ENCODE data around the gene RGCC. TPM values are rescaled to one million over a fixed set of nuclear protein-coding genes. Genes with fewer than 3 reads are reported as not detected.

RGCC gene
- total RNA-seq, 1 donor from 2014 or later: 0.77 TPM

DNA sequence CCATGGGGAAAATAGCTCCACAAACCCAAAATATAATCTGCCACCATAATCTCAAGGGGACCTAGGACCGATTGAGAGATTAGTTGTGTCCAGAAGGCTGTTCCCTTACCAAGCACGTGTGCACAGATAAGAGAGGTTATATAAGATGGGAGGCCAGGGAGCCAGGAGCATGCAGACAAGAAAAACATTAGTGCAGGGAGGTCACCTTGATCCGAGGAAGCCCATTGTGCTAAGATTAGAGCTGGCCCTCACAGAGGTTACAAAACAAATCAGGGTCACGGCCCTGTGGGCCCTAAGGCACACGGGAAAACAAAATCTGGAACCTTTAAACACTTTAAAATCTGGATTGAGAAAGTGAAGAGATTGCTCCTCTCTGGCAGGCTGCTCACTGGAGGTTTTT lies 37.7 kb downstream of the RGCC start:
- no peak for DNase-seq (ENCODE audit: low spot score)
- peaks cover 10% of the 10 kb centered on the region for H3K4me1 Mint-ChIP-seq (ENCODE audit: unreplicated experiment)
- no peaks in the 10 kb centered on the region for H3K36me3 Mint-ChIP-seq (ENCODE audit: low read depth, unreplicated experiment)
- no peak overlapping the region for H3K4me3 Mint-ChIP-seq (ENCODE audit: unreplicated experiment)
- TF ChIP-seq, protein P1, sequence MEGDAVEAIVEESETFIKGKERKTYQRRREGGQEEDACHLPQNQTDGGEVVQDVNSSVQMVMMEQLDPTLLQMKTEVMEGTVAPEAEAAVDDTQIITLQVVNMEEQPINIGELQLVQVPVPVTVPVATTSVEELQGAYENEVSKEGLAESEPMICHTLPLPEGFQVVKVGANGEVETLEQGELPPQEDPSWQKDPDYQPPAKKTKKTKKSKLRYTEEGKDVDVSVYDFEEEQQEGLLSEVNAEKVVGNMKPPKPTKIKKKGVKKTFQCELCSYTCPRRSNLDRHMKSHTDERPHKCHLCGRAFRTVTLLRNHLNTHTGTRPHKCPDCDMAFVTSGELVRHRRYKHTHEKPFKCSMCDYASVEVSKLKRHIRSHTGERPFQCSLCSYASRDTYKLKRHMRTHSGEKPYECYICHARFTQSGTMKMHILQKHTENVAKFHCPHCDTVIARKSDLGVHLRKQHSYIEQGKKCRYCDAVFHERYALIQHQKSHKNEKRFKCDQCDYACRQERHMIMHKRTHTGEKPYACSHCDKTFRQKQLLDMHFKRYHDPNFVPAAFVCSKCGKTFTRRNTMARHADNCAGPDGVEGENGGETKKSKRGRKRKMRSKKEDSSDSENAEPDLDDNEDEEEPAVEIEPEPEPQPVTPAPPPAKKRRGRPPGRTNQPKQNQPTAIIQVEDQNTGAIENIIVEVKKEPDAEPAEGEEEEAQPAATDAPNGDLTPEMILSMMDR (IDR thresholded peaks at IDR 0.05; ENCODE audit: unreplicated experiment): no peak
- H3K27me3 Mint-ChIP-seq (ENCODE audit: unreplicated experiment): peaks cover 13% of the 10 kb centered on the region
- no peaks in the 10 kb centered on the region for H3K9me3 Mint-ChIP-seq (ENCODE audit: unreplicated experiment)
- no peak overlapping the region for H3K27ac Mint-ChIP-seq (ENCODE audit: unreplicated experiment)

DNA sequence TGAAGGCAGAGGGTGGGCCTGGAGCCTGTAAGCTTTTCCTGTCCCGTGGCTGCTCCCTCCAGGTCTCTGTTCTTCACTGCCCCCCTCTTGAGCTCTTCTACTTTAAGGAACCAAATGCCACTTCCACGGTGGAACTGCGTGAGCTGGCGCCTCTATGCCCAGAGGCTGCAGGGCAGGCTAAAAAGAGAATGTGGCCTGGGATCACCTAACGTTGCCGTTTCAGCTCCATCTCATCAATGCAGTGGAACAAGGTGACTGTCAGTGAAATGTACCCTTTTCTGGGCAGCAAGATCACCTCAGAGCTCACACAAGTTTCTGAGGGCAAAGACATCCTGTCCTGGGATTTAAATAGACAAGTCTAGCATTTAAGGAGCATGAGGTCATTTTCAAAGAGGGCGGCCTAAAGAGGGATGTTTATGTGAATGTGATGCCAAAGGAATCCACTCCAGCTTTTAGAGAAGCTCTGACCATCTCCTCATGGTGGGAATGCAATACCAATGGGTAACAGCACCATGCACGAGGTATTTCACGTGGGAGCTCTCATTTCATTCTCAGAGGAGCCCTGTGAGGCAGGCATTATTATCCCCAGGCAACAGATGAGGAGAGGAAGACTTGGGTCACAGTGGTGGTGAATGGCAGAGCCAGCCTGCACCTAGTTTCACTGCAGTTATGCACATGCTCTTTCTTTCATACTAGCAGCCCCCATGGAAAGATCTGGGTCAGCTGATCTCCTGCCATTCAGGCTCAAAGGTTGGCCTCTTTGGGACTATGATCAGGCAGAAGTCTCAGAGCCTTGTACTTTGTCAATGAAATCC lies 39.3 kb downstream of the RGCC start:
- TF ChIP-seq, protein P1 (IDR thresholded peaks at IDR 0.05; ENCODE audit: unreplicated experiment): no peak
- Mint-ChIP-seq H3K4me3 (ENCODE audit: unreplicated experiment) (no peak overlapping the region), H3K27me3 (ENCODE audit: unreplicated experiment) (peaks cover 13% of the 10 kb centered on the region), H3K4me1 (ENCODE audit: unreplicated experiment) (peaks cover 16% of the 10 kb centered on the region), H3K36me3 (ENCODE audit: low read depth, unreplicated experiment) (no peaks in the 10 kb centered on the region), H3K9me3 (ENCODE audit: unreplicated experiment) (no peaks in the 10 kb centered on the region), H3K27ac (ENCODE audit: unreplicated experiment) (no peak overlapping the region)
- DNase-seq (ENCODE audit: low spot score): no peak

DNA sequence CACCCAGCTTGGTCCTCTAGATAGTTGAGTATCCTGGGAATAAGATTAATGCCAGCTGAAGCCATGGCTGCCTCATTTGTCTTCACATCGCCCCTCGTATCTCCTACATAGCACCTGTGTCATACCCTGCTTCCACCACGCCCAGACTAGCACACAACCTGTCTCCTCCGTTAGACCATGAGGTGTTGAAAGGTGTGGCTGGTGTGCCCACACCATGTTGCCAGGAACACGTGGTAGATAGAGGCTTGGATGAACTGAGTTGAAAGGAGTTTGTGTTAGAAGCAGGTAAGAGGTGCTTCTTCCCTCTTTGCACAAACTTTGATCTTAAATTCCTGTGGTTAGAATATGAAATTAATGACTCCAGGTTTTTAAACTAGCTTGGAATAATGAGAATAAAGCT lies 40.1 kb downstream of the RGCC start:
- peaks cover 13% of the 10 kb centered on the region for H3K27me3 Mint-ChIP-seq (ENCODE audit: unreplicated experiment)
- H3K27ac Mint-ChIP-seq (ENCODE audit: unreplicated experiment): no peak overlapping the region
- TF ChIP-seq, protein P1 (IDR thresholded peaks at IDR 0.05; ENCODE audit: unreplicated experiment): no peak
- peaks cover 16% of the 10 kb centered on the region for H3K4me1 Mint-ChIP-seq (ENCODE audit: unreplicated experiment)
- H3K4me3 Mint-ChIP-seq (ENCODE audit: unreplicated experiment): no peak overlapping the region
- H3K9me3 Mint-ChIP-seq (ENCODE audit: unreplicated experiment): no peaks in the 10 kb centered on the region
- no peaks in the 10 kb centered on the region for H3K36me3 Mint-ChIP-seq (ENCODE audit: low read depth, unreplicated experiment)
- no peak for DNase-seq (ENCODE audit: low spot score)

DNA sequence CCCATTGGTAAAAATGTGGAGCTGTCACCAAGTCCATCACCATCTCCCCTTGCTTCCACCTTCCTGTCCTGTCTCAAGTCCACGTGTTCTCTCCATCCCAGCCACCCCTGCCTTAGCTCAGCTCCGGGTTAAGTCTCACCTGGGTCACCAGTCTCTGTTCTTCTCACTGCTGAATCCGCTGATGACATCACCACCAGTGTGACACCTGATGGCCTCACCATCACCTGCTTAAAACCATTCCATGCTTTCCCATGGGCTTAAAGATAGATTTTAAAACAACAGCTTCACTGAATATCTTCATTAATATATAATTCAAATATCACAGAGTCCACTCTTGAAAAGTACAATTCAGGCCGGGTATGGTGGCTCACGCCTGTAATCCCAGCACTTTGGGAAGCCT lies 42.1 kb downstream of the RGCC start:
- Mint-ChIP-seq H3K4me1 (ENCODE audit: unreplicated experiment) (peaks cover 6% of the 10 kb centered on the region), H3K4me3 (ENCODE audit: unreplicated experiment) (no peak overlapping the region), H3K9me3 (ENCODE audit: unreplicated experiment) (no peaks in the 10 kb centered on the region), H3K27ac (ENCODE audit: unreplicated experiment) (peak overlapping the region; percentile 53), H3K36me3 (ENCODE audit: low read depth, unreplicated experiment) (peaks cover 6% of the 10 kb centered on the region), H3K27me3 (ENCODE audit: unreplicated experiment) (peaks cover 11% of the 10 kb centered on the region)
- DNase-seq (ENCODE audit: low spot score): no peak
- TF ChIP-seq, protein P1 (IDR thresholded peaks at IDR 0.05; ENCODE audit: unreplicated experiment): no peak

DNA sequence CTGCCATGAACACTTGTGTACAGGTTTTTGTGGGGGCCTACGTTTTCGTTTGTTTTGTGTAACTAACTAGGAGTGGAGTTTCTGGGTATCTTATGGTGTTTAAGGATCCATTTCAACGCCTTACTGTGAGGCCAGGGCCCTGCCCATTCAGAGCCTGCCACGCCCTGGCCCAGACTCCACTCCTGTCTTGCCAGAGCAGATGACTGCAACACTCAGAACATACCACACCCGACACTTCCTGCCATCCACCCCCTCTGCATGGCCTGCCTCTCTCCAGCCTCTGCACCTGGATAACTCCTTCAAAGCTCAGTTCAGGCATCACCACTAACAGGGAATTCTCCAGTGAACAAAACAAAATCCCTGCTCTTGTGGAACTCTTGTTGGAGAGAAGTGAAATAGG lies 43.2 kb downstream of the RGCC start:
- no peaks in the 10 kb centered on the region for H3K9me3 Mint-ChIP-seq (ENCODE audit: unreplicated experiment)
- peaks cover 6% of the 10 kb centered on the region for H3K36me3 Mint-ChIP-seq (ENCODE audit: low read depth, unreplicated experiment)
- H3K27me3 Mint-ChIP-seq (ENCODE audit: unreplicated experiment): peaks cover 10% of the 10 kb centered on the region
- no peak overlapping the region for H3K4me3 Mint-ChIP-seq (ENCODE audit: unreplicated experiment)
- TF ChIP-seq, protein P1 (IDR thresholded peaks at IDR 0.05; ENCODE audit: unreplicated experiment): no peak
- DNase-seq (ENCODE audit: low spot score): no peak
- no peak overlapping the region for H3K27ac Mint-ChIP-seq (ENCODE audit: unreplicated experiment)
- H3K4me1 Mint-ChIP-seq (ENCODE audit: unreplicated experiment): peaks cover 6% of the 10 kb centered on the region

Measured in endothelial cell (in vitro differentiated cells).